ENCODE results near the gene HP.
A peak's percentile ranks its signal among the peaks of the same experiment; 100 is the strongest.
"Not testable (repeated sequence)": the region's sequence is repeated elsewhere in the genome, so short reads cannot be mapped to it uniquely, and the experiment has no call there.

The HP gene

GRCh38 chr16:72054254-72054847 is at the start of gene HP:
Gene HP (plus strand): TSS chr16:72054505. CDS start chr16:72054653, 148 bp downstream.
- DNase-seq: not testable (repeated sequence)

- DNase-seq: not testable (repeated sequence)
Measured at GRCh38 chr16:72008065-72008423, 46.3 kb upstream of the HP start.

- DNase-seq: peak; percentile 98
Measured at GRCh38 chr16:72008424-72009216, 45.7 kb upstream of the HP start, which contains the start of gene DHODH. Gene DHODH (plus strand): TSS chr16:72008744. CDS start chr16:72008765, 21 bp downstream.

GRCh38 chr16:72009779-72010178 is 44.5 kb upstream of the HP start:
- DNase-seq: no peak

GRCh38 chr16:72012607-72013006 is 41.7 kb upstream of the HP start:
- no peak for DNase-seq

GRCh38 chr16:72013389-72013788 is 40.9 kb upstream of the HP start:
- DNase-seq: no peak

- no peak for DNase-seq
Measured at GRCh38 chr16:72013888-72014581, 40.3 kb upstream of the HP start.

- DNase-seq: no peak
Measured at GRCh38 chr16:72014675-72015074, 39.6 kb upstream of the HP start.

- no peak for DNase-seq
Measured at GRCh38 chr16:72015124-72015523, 39.2 kb upstream of the HP start.

- no peak for DNase-seq
Measured at GRCh38 chr16:72018470-72018869, 35.8 kb upstream of the HP start.

- DNase-seq: no peak
Measured at GRCh38 chr16:72021043-72021442, 33.3 kb upstream of the HP start.

GRCh38 chr16:72022127-72022526 is 32.2 kb upstream of the HP start:
- DNase-seq: no peak

- DNase-seq: no peak
Measured at GRCh38 chr16:72023962-72024361, 30.3 kb upstream of the HP start.

GRCh38 chr16:72024862-72025382 is 29.4 kb upstream of the HP start:
- DNase-seq: no peak

- no peak for DNase-seq
Measured at GRCh38 chr16:72025404-72026114, 28.7 kb upstream of the HP start.

GRCh38 chr16:72027669-72028378 is 26.5 kb upstream of the HP start:
- DNase-seq: no peak

GRCh38 chr16:72029567-72030271 is 24.6 kb upstream of the HP start:
- DNase-seq: no peak

- no peak for DNase-seq
Measured at GRCh38 chr16:72033437-72033836, 20.9 kb upstream of the HP start.

- no peak for DNase-seq
Measured at GRCh38 chr16:72036098-72036497, 18.2 kb upstream of the HP start.

GRCh38 chr16:72042157-72042660 is 12.1 kb upstream of the HP start:
- DNase-seq: no peak

GRCh38 chr16:72043058-72043457 is 11.2 kb upstream of the HP start:
- no peak for DNase-seq
